ENCODE measurements around the gene COX7A1. TPM values are rescaled to one million over a fixed set of nuclear protein-coding genes. Genes with fewer than 3 reads are reported as not detected.

The COX7A1 gene
- total RNA-seq (2014; rRNA removed) (not detected in 2 replicates), Bru-seq, nascent RNA (not detected), BruChase-seq, experiment 1, labeled RNA remaining after a 6-hour chase (not detected), BruChase-seq, experiment 2, labeled RNA remaining after a 2-hour chase (not detected)
- long read RNA-seq, result 0 reads

- CTCF ChIA-PET, result no interaction called here
Measured at GRCh38 chr19:36152352-36153091, at the start of gene COX7A1. Gene COX7A1, minus strand, starts transcription at chr19:36152447. Its CDS starts 40 bp downstream, at chr19:36152407.

DNA sequence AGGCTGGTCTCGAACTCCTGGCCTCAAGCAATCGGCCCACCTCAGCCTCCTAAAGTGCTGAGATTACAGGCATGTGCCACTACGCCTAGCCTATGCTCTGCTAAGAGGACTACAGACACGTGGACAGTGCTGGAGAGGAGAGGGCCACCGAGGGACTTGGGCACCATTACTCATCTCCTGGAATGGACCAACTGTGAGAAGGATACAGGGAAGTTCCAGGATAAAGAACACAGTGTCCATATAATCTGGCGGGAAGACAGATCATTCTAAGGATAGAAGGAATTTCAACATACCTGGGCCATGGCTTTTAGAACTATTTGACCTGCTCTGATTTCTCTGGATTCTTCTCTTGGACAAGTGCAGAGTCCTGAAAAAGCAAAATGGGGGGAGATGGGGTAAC is 49.4 kb upstream of the COX7A1 start:
- intact Hi-C loops (cut with micrococcal nuclease), result no loop called here
- no peak for TF ChIP-seq EZH2 (IDR thresholded peaks at IDR 0.05; ENCODE audit: low read length, unreplicated experiment)
- no peak for TF ChIP-seq EZH2phosphoT487 (IDR thresholded peaks at IDR 0.05; ENCODE audit: borderline replicate concordance, low read length)
- TF ChIP-seq, protein P1, sequence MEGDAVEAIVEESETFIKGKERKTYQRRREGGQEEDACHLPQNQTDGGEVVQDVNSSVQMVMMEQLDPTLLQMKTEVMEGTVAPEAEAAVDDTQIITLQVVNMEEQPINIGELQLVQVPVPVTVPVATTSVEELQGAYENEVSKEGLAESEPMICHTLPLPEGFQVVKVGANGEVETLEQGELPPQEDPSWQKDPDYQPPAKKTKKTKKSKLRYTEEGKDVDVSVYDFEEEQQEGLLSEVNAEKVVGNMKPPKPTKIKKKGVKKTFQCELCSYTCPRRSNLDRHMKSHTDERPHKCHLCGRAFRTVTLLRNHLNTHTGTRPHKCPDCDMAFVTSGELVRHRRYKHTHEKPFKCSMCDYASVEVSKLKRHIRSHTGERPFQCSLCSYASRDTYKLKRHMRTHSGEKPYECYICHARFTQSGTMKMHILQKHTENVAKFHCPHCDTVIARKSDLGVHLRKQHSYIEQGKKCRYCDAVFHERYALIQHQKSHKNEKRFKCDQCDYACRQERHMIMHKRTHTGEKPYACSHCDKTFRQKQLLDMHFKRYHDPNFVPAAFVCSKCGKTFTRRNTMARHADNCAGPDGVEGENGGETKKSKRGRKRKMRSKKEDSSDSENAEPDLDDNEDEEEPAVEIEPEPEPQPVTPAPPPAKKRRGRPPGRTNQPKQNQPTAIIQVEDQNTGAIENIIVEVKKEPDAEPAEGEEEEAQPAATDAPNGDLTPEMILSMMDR (conservative IDR thresholded peaks at IDR 0.05; ENCODE audit: low read depth, low read length), result no peak
- Histone ChIP-seq H2AFZ (ENCODE audit: low read length) (no peak overlapping the region), H3K4me2 (ENCODE audit: low read length) (no peak overlapping the region), H3K79me2 (ENCODE audit: low read length) (no peaks in the 10 kb centered on the region), H3K9ac (ENCODE audit: low read length) (no peak overlapping the region), H3K27me3 (ENCODE audit: low read length) (no peaks in the 10 kb centered on the region), H3K4me1 (ENCODE audit: insufficient read depth, low read length) (no peaks in the 10 kb centered on the region), H3K9me2 (replicated peaks; ENCODE audit: low read length) (no peaks in the 10 kb centered on the region), H4K20me1 (ENCODE audit: low read length) (no peaks in the 10 kb centered on the region), H3K9me3 (ENCODE audit: low read length) (no peaks in the 10 kb centered on the region), H3F3A (ENCODE audit: low read length, unreplicated experiment) (no peaks in the 10 kb centered on the region), H3K27ac (ENCODE audit: low read length) (no peak overlapping the region), H3K36me3 (ENCODE audit: low read depth, low read length) (no peaks in the 10 kb centered on the region), H3K4me3 (ENCODE audit: low read length) (no peak overlapping the region)
- CTCF ChIA-PET, result no interaction called here
- BruUV-seq (replicated peaks), result no TSS peak
- DNase-seq, result no peak
- POLR2A ChIA-PET (ENCODE audit: unreplicated experiment), result no interaction called here
- ATAC-seq, result no peak

More at GRCh38 chr19:36152352-36153091, at the start of gene COX7A1:
- H3K9me3 ChIP-seq (ENCODE audit: low read length), result no peaks in the 10 kb centered on the region
- no peak within 1 kb of the TSS for H3K4me2 ChIP-seq (ENCODE audit: low read length)
- H3F3A ChIP-seq (ENCODE audit: low read length, unreplicated experiment), result no peaks in the 10 kb centered on the region
- TF ChIP-seq EZH2 (IDR thresholded peaks at IDR 0.05; ENCODE audit: low read length, unreplicated experiment) (no peak), EZH2phosphoT487 (IDR thresholded peaks at IDR 0.05; ENCODE audit: borderline replicate concordance, low read length) (no peak)
- TF ChIP-seq, protein P1 (conservative IDR thresholded peaks at IDR 0.05; ENCODE audit: low read depth, low read length), result no peak
- no peak for ATAC-seq
- H4K20me1 ChIP-seq (ENCODE audit: low read length), result no peaks in the 10 kb centered on the region
- no peaks in the 10 kb centered on the region for H3K4me1 ChIP-seq (ENCODE audit: insufficient read depth, low read length)
- no peak within 1 kb of the TSS for H2AFZ ChIP-seq (ENCODE audit: low read length)
- intact Hi-C loops (cut with micrococcal nuclease), result no loop called here
- H3K9ac ChIP-seq (ENCODE audit: low read length), result no peak within 1 kb of the TSS
- H3K36me3 ChIP-seq (ENCODE audit: low read depth, low read length), result no peaks in the 10 kb centered on the region
- no peaks in the 10 kb centered on the region for H3K27me3 ChIP-seq (ENCODE audit: low read length)
- H3K4me3 ChIP-seq (ENCODE audit: low read length), result no peak within 1 kb of the TSS
- no peak for DNase-seq
- no peaks in the 10 kb centered on the region for H3K9me2 ChIP-seq (replicated peaks; ENCODE audit: low read length)
- BruUV-seq (replicated peaks), result no TSS peak
- H3K27ac ChIP-seq (ENCODE audit: low read length), result no peak within 1 kb of the TSS
- POLR2A ChIA-PET (ENCODE audit: unreplicated experiment), result no interaction called here
- no peaks in the 10 kb centered on the region for H3K79me2 ChIP-seq (ENCODE audit: low read length)

DNA sequence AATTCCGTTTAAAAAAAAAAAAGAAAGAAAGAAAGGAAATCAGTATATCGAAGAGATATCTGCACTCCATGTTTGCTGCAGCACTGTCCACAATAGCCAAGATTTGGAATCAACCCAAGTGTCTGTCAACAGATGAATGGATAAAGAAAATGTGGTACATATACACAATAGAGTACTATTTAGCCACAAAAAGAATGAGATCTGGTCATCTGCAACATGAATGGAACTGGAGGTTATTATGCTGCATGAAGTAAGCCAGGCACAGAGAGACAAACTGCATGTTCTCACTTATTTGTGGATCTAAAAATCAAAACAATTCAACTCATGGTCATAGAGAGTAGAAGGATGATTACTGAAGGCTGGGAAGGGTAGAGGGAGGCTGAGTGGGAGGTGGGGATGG is 45.9 kb upstream of the COX7A1 start:
- Histone ChIP-seq H3K4me2 (ENCODE audit: low read length) (no peak overlapping the region), H2AFZ (ENCODE audit: low read length) (no peak overlapping the region), H3K9me2 (replicated peaks; ENCODE audit: low read length) (no peaks in the 10 kb centered on the region), H3K4me1 (ENCODE audit: insufficient read depth, low read length) (no peaks in the 10 kb centered on the region), H3K79me2 (ENCODE audit: low read length) (no peaks in the 10 kb centered on the region), H3K9me3 (ENCODE audit: low read length) (no peaks in the 10 kb centered on the region), H3K27ac (ENCODE audit: low read length) (no peak overlapping the region), H3K27me3 (ENCODE audit: low read length) (no peaks in the 10 kb centered on the region), H3K4me3 (ENCODE audit: low read length) (no peak overlapping the region), H3K36me3 (ENCODE audit: low read depth, low read length) (no peaks in the 10 kb centered on the region), H4K20me1 (ENCODE audit: low read length) (no peaks in the 10 kb centered on the region), H3F3A (ENCODE audit: low read length, unreplicated experiment) (no peaks in the 10 kb centered on the region), H3K9ac (ENCODE audit: low read length) (no peak overlapping the region)
- TF ChIP-seq EZH2phosphoT487 (IDR thresholded peaks at IDR 0.05; ENCODE audit: borderline replicate concordance, low read length) (no peak), EZH2 (IDR thresholded peaks at IDR 0.05; ENCODE audit: low read length, unreplicated experiment) (no peak)
- TF ChIP-seq, protein P1 (conservative IDR thresholded peaks at IDR 0.05; ENCODE audit: low read depth, low read length), result no peak
- ATAC-seq (no peak), DNase-seq (no peak)
- BruUV-seq (replicated peaks), result no TSS peak
- intact Hi-C loops (cut with micrococcal nuclease), result no loop called here
- CTCF ChIA-PET, result no interaction called here
- POLR2A ChIA-PET (ENCODE audit: unreplicated experiment), result no interaction called here
